Epithelial cell of esophagus (primary cell): Measurements from ENCODE around the gene BRINP2.
A peak's percentile ranks its signal among the peaks of the same experiment; 100 is the strongest.
"Not testable (repeated sequence)": the region's sequence is repeated elsewhere in the genome, so short reads cannot be mapped to it uniquely, and the experiment has no call there.

Experiments
- DNase-seq: peaks from one replicate; pipeline ENCODE4 v3.0.0; 2010; ENCODE audit warnings: low read depth
- H3K4me3 ChIP-seq: 2 replicates; pipeline ENCODE4 v1.5.1; 2011; ENCODE audit warnings: mild to moderate bottlenecking, low read length, control low read depth
- CTCF ChIP-seq: IDR thresholded peaks from 2 replicates; pipeline ENCODE4 v1.5.1; 2011; ENCODE audit warnings: low read depth, mild to moderate bottlenecking, low read length, control low read depth, inconsistent platforms; ENCODE audit not compliant: insufficient read depth; ENCODE audit errors: missing control alignments

The BRINP2 gene

GRCh38 chr1:177307771-177308170, 137.0 kb downstream of the BRINP2 start:
- DNase-seq: peak; percentile 71
- TF ChIP-seq CTCF: no peak
- H3K4me3 ChIP-seq: no peak overlapping the region

- TF ChIP-seq CTCF: no peak
- no peak for DNase-seq
- no peak overlapping the region for H3K4me3 ChIP-seq
Observed at GRCh38 chr1:177309880-177310279, 139.1 kb downstream of the BRINP2 start.

- H3K4me3 ChIP-seq: no peak overlapping the region
- no peak for TF ChIP-seq CTCF
- DNase-seq: peak; percentile 16
Observed at GRCh38 chr1:177310326-177310725, 139.6 kb downstream of the BRINP2 start.

GRCh38 chr1:177311111-177311510, 140.4 kb downstream of the BRINP2 start:
- H3K4me3 ChIP-seq: no peak overlapping the region
- no peak for DNase-seq
- no peak for TF ChIP-seq CTCF

GRCh38 chr1:177311586-177311985, 140.8 kb downstream of the BRINP2 start:
- no peak for DNase-seq
- TF ChIP-seq CTCF: no peak
- no peak overlapping the region for H3K4me3 ChIP-seq

GRCh38 chr1:177315261-177315660, 144.5 kb downstream of the BRINP2 start:
- TF ChIP-seq CTCF: no peak
- H3K4me3 ChIP-seq: no peak overlapping the region
- peak; percentile 35 for DNase-seq

GRCh38 chr1:177315761-177316160, 145.0 kb downstream of the BRINP2 start:
- no peak overlapping the region for H3K4me3 ChIP-seq
- no peak for TF ChIP-seq CTCF
- DNase-seq: no peak

GRCh38 chr1:177321434-177321833, 150.7 kb downstream of the BRINP2 start:
- not testable (repeated sequence) for DNase-seq, H3K4me3 ChIP-seq
